NT2/D1 (cell line): ENCODE data around the gene KCNC4.

Source experiments
- DNase-seq: peaks from one replicate; pipeline ENCODE4 v3.0.0-alpha.2; 2011; ENCODE audit warnings: low read depth, low spot score
- H3K27me3 ChIP-seq: 2 replicates; pipeline ENCODE4 v1.6.0; 2011; ENCODE audit warnings: mild to moderate bottlenecking; ENCODE audit not compliant: insufficient read length, insufficient read depth
- H3K36me3 ChIP-seq: 2 replicates; pipeline ENCODE4 v1.6.1; 2011; ENCODE audit warnings: mild to moderate bottlenecking, low read length, mixed read lengths; ENCODE audit not compliant: insufficient read depth, insufficient read length
- H3K4me1 ChIP-seq: 2 replicates; pipeline ENCODE4 v1.5.1; 2011; ENCODE audit not compliant: insufficient read depth, insufficient read length
- H3K4me3 ChIP-seq: 2 replicates; pipeline ENCODE4 v1.5.1; 2011; ENCODE audit warnings: low read depth; ENCODE audit not compliant: insufficient read length
- H3K9ac ChIP-seq: 2 replicates; pipeline ENCODE4 v1.6.0; 2011; ENCODE audit warnings: low read depth; ENCODE audit not compliant: insufficient read length
- H3K9me3 ChIP-seq: 2 replicates; pipeline ENCODE4 v1.5.1; 2011; ENCODE audit warnings: mild to moderate bottlenecking, low read length; ENCODE audit not compliant: insufficient read depth
- SUZ12 ChIP-seq: IDR thresholded peaks from 2 replicates; pipeline ENCODE4 v1.6.1; 2011; ENCODE audit not compliant: insufficient read length, insufficient read depth; ENCODE audit errors: extremely low read depth
- YY1 ChIP-seq: IDR thresholded peaks from 2 replicates; pipeline ENCODE4 v1.6.1; 2011; ENCODE audit not compliant: insufficient read length, insufficient read depth
- ZNF274 ChIP-seq: IDR thresholded peaks from 2 replicates; pipeline ENCODE4 v1.6.1; 2011; ENCODE audit warnings: mild to moderate bottlenecking, low read depth, low read length

The KCNC4 gene

GRCh38 chr1:110177775-110178174 is 32.3 kb upstream of the KCNC4 start:
- DNase-seq, result no peak
- Histone ChIP-seq H3K4me3 (no peak overlapping the region), H3K27me3 (no peaks in the 10 kb centered on the region), H3K9ac (no peak overlapping the region), H3K4me1 (peaks cover 14% of the 10 kb centered on the region), H3K36me3 (no peaks in the 10 kb centered on the region), H3K9me3 (peaks cover 8% of the 10 kb centered on the region; the same call in 1 of the 2 replicates)
- TF ChIP-seq ZNF274, result no peak
- no peak for TF ChIP-seq YY1
- no peak for TF ChIP-seq SUZ12

- TF ChIP-seq SUZ12, result no peak
- no peak for TF ChIP-seq ZNF274
- no peak for TF ChIP-seq YY1
- Histone ChIP-seq H3K9ac (no peak overlapping the region), H3K9me3 (peaks cover under 1% of the 10 kb centered on the region; the same call in 1 of the 2 replicates), H3K4me1 (peaks cover 5% of the 10 kb centered on the region), H3K36me3 (no peaks in the 10 kb centered on the region), H3K4me3 (no peak overlapping the region), H3K27me3 (no peaks in the 10 kb centered on the region)
- no peak for DNase-seq
These were observed 26.4 kb upstream of the KCNC4 start for GRCh38 chr1:110183642-110184167.

- Histone ChIP-seq H3K4me3 (no peak overlapping the region), H3K4me1 (peaks cover 5% of the 10 kb centered on the region), H3K9ac (no peak overlapping the region), H3K36me3 (no peaks in the 10 kb centered on the region), H3K27me3 (no peaks in the 10 kb centered on the region), H3K9me3 (no peaks in the 10 kb centered on the region)
- no peak for TF ChIP-seq YY1
- no peak for TF ChIP-seq ZNF274
- TF ChIP-seq SUZ12, result no peak
- no peak for DNase-seq
These were observed 25.7 kb upstream of the KCNC4 start for GRCh38 chr1:110184446-110184845.

GRCh38 chr1:110185181-110185580 is 24.9 kb upstream of the KCNC4 start:
- Histone ChIP-seq H3K36me3 (no peaks in the 10 kb centered on the region), H3K4me1 (peaks cover 5% of the 10 kb centered on the region), H3K9me3 (no peaks in the 10 kb centered on the region), H3K27me3 (no peaks in the 10 kb centered on the region), H3K9ac (no peak overlapping the region), H3K4me3 (no peak overlapping the region)
- no peak for DNase-seq
- TF ChIP-seq ZNF274, result no peak
- no peak for TF ChIP-seq SUZ12
- no peak for TF ChIP-seq YY1

- H3K36me3 ChIP-seq, result no peaks in the 10 kb centered on the region
- TF ChIP-seq ZNF274, result no peak
- TF ChIP-seq SUZ12, result no peak
- no peak for TF ChIP-seq YY1
- H3K9ac ChIP-seq, result no peak overlapping the region
- no peaks in the 10 kb centered on the region for H3K9me3 ChIP-seq
- peaks cover 5% of the 10 kb centered on the region for H3K4me1 ChIP-seq
- no peak overlapping the region for H3K4me3 ChIP-seq
- no peak for DNase-seq
- no peaks in the 10 kb centered on the region for H3K27me3 ChIP-seq
These were observed 23.6 kb upstream of the KCNC4 start for GRCh38 chr1:110186558-110186957.

GRCh38 chr1:110187139-110187890 is 22.8 kb upstream of the KCNC4 start:
- Histone ChIP-seq H3K9me3 (no peaks in the 10 kb centered on the region), H3K36me3 (no peaks in the 10 kb centered on the region), H3K9ac (no peak overlapping the region), H3K4me1 (peaks cover 5% of the 10 kb centered on the region), H3K4me3 (no peak overlapping the region), H3K27me3 (no peaks in the 10 kb centered on the region)
- TF ChIP-seq SUZ12 (no peak), ZNF274 (no peak), YY1 (no peak)
- DNase-seq, result no peak

- no peak for DNase-seq
These were observed 22.0 kb upstream of the KCNC4 start for GRCh38 chr1:110188035-110188618.

More at GRCh38 chr1:110188035-110188618, 22.0 kb upstream of the KCNC4 start:
- Histone ChIP-seq H3K9ac (no peak overlapping the region), H3K4me1 (peaks cover 5% of the 10 kb centered on the region), H3K4me3 (no peak overlapping the region), H3K27me3 (no peaks in the 10 kb centered on the region), H3K9me3 (no peaks in the 10 kb centered on the region), H3K36me3 (no peaks in the 10 kb centered on the region)
- TF ChIP-seq SUZ12 (no peak), YY1 (no peak), ZNF274 (no peak)
